Suprapubic skin (tissue), 4 donors: Measurements from ENCODE around the gene BAHCC1. TPM values are rescaled to one million over a fixed set of nuclear protein-coding genes. Genes with fewer than 3 reads are reported as not detected.

Experiments used
- DNase-seq, 2 donors: peaks; one replicate each; pipeline ENCODE4 v3.0.0-alpha.2; 2019; ENCODE audit warnings: low spot score in 2 of 2
- H3K27ac ChIP-seq: fragments of 200-600 bp; sonication (generic); one replicate; pipeline ENCODE4 v1.5.1; 2019
- H3K27me3 ChIP-seq: fragments of 200-600 bp; sonication (generic); one replicate; pipeline ENCODE4 v1.5.1; 2019
- H3K36me3 ChIP-seq: fragments of 200-600 bp; sonication (generic); one replicate; pipeline ENCODE4 v1.5.1; 2019
- H3K4me1 ChIP-seq: fragments of 200-600 bp; sonication (generic); one replicate; pipeline ENCODE4 v1.5.1; 2019
- H3K4me3 ChIP-seq: fragments of 200-600 bp; sonication (generic); one replicate; pipeline ENCODE4 v1.5.1; 2019; ENCODE audit warnings: mild to moderate bottlenecking
- H3K9me3 ChIP-seq: fragments of 200-600 bp; sonication (generic); one replicate; pipeline ENCODE4 v1.5.1; 2019
- CTCF ChIP-seq, 2 donors: fragments of 200-600 bp in 1 of 2; fragments of 450-650 bp in 1 of 2; sonication (generic) in 1 of 2; IDR thresholded peaks; one replicate each; pipeline ENCODE4 v1.5.1; 2016 to 2019; ENCODE audit warnings: antibody characterized with exemption in 2 of 2, mild to moderate bottlenecking in 1 of 2, moderate library complexity in 1 of 2
- EP300 ChIP-seq: sonication (generic); formaldehyde crosslinking; IDR thresholded peaks from one replicate; pipeline ENCODE4 v1.6.1; 2017; ENCODE audit warnings: antibody characterized with exemption
- POLR2A ChIP-seq, 2 donors: fragments of 450-650 bp; IDR thresholded peaks; one replicate each; pipeline ENCODE4 v1.6.1; 2017; ENCODE audit warnings: antibody characterized with exemption in 2 of 2, mild to moderate bottlenecking in 2 of 2, moderate library complexity in 2 of 2
- POLR2AphosphoS5 ChIP-seq, 3 donors: sonication (generic); formaldehyde crosslinking; IDR thresholded peaks; one replicate each; pipeline ENCODE4 v1.6.1; 2017; ENCODE audit warnings: antibody characterized with exemption in 3 of 3
- WGBS: methylation state at CpG from one replicate; pipeline ENCODE4 v1.1.5; 2018; 5-methylcytosine and 5-hydroxymethylcytosine counted together
- total RNA-seq, 4 donors: library from RNA; depleted of rRNA; stranded (reverse); fragments of >200 nt; gene quantifications; one replicate each; pipeline ENCODE4 v1.1.0, GENCODE V29; 2016

The BAHCC1 gene
- total RNA-seq, 4 donors from 2014 or later = 4.5 to 19.3 (median 12.2) TPM

DNA sequence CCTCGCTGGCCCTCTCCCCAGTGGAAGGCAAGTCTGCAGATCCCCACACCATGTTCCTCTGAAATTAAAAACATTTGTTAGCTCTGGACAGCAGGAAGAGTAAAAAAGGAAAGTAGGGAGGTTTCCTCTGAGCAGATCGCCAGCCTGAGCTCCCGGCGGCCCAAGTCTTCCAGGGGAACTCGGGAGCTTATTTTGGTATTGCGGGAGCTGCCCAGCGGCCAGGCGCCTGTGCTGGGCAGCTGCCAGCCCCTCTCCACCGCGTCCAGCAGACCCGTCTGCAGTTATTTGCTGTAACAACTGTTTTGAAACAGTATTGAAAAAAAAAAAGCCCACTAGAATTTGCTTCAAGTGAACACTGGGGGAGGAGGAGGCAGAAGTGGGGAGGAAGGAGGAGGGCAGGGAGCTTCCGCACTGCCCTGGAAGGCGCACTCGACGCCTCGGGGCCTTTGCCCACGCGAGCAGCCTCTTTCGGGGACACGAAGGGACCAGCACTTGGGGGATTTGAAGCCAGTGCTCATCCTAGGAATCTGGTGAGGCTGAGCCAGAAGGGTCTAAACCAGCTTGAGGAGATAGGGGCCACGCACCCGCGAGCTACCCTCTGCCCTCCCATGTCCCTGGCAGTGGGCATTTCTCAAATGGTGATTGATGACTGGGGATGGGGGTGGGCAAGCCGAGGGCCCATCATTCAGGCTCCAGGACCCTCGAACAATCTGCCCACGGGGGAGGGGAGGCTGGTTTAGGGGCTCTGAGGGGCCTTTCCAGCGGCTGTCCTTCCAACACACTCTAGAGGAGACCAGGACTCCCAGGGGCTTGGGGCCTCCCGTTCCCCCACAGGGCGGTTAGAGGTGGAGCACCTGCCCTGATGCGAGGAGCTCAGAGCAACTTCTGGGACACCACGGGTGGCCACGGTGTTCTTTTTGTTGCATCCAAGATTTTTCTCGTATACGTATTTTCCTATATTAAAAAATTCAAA lies 3.0 kb upstream of the BAHCC1 start:
- TF ChIP-seq EP300 = no peak
- no peak for TF ChIP-seq POLR2A (IDR thresholded peaks at IDR 0.05)
- TF ChIP-seq CTCF (IDR thresholded peaks at IDR 0.05) = no peak
- TF ChIP-seq POLR2AphosphoS5 (IDR thresholded peaks at IDR 0.05) = no peak
- Histone ChIP-seq H3K9me3 (no peaks in the 10 kb centered on the region), H3K27me3 (no peaks in the 10 kb centered on the region), H3K27ac (peak overlapping the region; percentile 98), H3K36me3 (no peaks in the 10 kb centered on the region), H3K4me1 (peaks cover 67% of the 10 kb centered on the region), H3K4me3 (peak overlapping the region; percentile 86)
- DNase-seq = no peak
- WGBS = 10% methylated on average over 30 of the region's 34 CpGs

- DNase-seq = no peak
- H3K4me1 ChIP-seq = peaks cover 66% of the 10 kb centered on the region
- no peaks in the 10 kb centered on the region for H3K27me3 ChIP-seq
- no peaks in the 10 kb centered on the region for H3K36me3 ChIP-seq
- peak in 1 of 3 donors; percentile 18 for TF ChIP-seq POLR2AphosphoS5 (IDR thresholded peaks at IDR 0.05)
- TF ChIP-seq CTCF (IDR thresholded peaks at IDR 0.05) = no peak
- peak overlapping the region; percentile 98 for H3K27ac ChIP-seq
- no peaks in the 10 kb centered on the region for H3K9me3 ChIP-seq
- WGBS = under 1% methylated on average over 17 of the region's 93 CpGs
- H3K4me3 ChIP-seq = peak overlapping the region; percentile 86
These were observed 2.2 kb upstream of the BAHCC1 start for GRCh38 chr17:81392909-81393654.

DNA sequence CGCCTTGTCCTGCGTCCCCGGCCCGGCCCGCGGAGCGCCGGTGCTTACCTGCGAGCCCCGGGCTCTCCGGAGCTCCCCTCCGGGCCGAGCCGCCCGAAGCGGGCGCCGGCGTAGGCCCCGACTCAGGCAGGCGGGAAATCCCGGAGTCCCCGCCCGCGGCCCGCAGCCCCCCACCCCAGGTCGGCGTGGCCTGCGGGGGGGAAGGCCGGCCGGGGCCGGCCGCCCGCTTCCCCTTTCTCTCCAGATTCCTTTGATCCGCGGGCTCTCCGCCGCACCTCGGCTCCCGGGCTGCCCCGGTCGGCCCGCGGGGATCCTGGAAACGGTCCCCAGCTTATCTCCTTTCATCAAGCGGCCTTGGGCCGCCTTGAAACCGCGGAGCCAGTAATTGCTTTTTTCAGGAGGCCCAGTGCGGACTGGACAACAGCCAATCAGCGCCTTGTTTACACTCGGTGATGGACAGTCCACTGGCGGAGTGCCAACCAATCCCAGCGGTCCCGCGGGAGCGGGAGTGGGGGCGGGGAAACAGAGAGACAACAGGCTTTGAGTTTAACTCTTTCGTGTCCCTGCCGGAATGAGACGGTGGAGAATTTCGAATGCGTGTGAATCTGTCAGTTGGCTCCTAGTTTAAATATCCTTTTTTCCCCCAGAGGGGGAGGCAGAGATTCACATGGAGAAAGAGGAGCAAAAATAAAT lies 1.4 kb upstream of the BAHCC1 start:
- peak overlapping the region; percentile 86 for H3K4me3 ChIP-seq
- TF ChIP-seq CTCF (IDR thresholded peaks at IDR 0.05) (no peak), POLR2AphosphoS5 (IDR thresholded peaks at IDR 0.05) (peak in 2 of 3 donors; percentile 93 to 98)
- H3K27me3 ChIP-seq = no peaks in the 10 kb centered on the region
- peak overlapping the region; percentile 98 for H3K27ac ChIP-seq
- under 1% methylated on average over 27 of the region's 63 CpGs for WGBS
- DNase-seq = peak; percentile 100
- H3K4me1 ChIP-seq = peaks cover 66% of the 10 kb centered on the region
- no peaks in the 10 kb centered on the region for H3K36me3 ChIP-seq
- no peaks in the 10 kb centered on the region for H3K9me3 ChIP-seq

- Histone ChIP-seq H3K4me1 (peaks cover 60% of the 10 kb centered on the region), H3K36me3 (no peaks in the 10 kb centered on the region), H3K9me3 (no peaks in the 10 kb centered on the region), H3K4me3 (peak overlapping the region; percentile 86), H3K27ac (peak overlapping the region; percentile 98), H3K27me3 (no peaks in the 10 kb centered on the region)
- no peak for TF ChIP-seq POLR2A (IDR thresholded peaks at IDR 0.05)
- TF ChIP-seq CTCF (IDR thresholded peaks at IDR 0.05) = no peak
- no peak for TF ChIP-seq POLR2AphosphoS5 (IDR thresholded peaks at IDR 0.05)
- TF ChIP-seq EP300 = no peak
- no peak for DNase-seq
- WGBS = 6% methylated on average over 9 of the region's 16 CpGs
These were observed 808 bp upstream of the BAHCC1 start for GRCh38 chr17:81394377-81394920.
